GM19463 (cell line): ENCODE results near the gene ATG4C.

ENCODE experiments used
- ATAC-seq: cut with Tn5 transposase; IDR thresholded peaks from one replicate; pipeline ENCODE4 v1.9.1; 2021; ENCODE audit warnings: mild to moderate bottlenecking, moderate library complexity; ENCODE audit not compliant: unreplicated experiment

Gene ATG4C

DNA sequence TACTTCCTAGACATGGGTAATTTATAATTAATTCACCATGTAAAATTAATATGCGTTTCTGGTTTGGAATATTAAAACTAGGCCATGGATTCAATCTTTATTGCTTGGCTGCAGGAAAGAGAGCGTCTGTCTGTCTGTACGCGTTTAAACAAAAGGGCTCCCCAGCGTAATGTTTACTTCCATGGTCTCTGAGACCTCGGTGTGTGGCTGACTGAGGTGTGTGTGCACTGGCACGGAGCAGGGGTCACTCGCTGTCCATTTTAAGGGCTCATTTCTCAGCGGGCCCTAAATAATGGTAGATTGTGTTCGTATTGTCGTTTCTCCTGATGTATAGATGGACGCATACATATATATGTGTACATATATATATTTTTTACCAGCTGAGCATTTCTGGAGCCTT is 119.6 kb downstream of the ATG4C start:
- no peak for ATAC-seq

DNA sequence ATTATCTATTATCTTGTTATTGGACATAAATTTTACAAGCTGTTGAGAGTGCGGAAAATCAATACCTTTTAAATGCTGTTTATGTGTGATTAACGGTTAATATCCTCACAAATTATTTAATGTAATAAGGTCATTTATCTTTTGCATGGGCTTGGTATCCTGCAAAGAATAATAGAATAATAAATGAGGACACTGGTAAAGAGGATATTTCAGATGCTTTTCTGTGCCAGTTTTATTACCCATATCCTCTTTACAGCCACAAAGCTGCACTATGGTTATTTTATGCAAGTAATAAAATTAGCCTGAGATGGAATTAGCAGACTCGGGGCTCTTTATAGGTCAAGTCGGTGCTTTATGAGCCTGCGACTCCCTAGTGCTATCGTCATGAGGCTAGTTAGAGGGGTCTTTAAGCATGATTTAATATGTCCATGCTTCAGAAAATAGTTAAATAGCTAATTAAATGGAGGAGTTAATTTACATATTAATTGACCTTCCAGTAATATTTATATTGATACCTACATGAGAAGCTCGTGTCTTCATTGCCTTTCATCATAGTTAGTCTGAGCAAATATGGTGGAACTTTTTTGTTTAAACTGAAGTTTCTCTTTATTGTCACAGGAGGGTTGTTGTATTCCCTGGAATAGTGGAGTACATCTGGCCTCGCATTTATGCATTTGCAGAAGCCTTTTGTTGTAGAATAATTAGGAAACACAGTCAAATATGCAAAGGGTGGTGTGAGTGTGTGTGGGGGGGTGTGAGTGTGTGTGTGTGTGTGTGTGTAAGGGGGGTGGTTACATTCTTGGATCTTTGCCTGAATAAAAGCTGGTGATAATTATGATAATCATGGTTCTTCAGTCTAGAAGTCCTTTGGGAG is 120.3 kb downstream of the ATG4C start:
- ATAC-seq = no peak

- no peak for ATAC-seq
Measured at GRCh38 chr1:62904856-62905225, 120.9 kb downstream of the ATG4C start.

- no peak for ATAC-seq
Measured at GRCh38 chr1:62905309-62905708, 121.4 kb downstream of the ATG4C start.

GRCh38 chr1:62905872-62906271 is 121.9 kb downstream of the ATG4C start:
- ATAC-seq = no peak

DNA sequence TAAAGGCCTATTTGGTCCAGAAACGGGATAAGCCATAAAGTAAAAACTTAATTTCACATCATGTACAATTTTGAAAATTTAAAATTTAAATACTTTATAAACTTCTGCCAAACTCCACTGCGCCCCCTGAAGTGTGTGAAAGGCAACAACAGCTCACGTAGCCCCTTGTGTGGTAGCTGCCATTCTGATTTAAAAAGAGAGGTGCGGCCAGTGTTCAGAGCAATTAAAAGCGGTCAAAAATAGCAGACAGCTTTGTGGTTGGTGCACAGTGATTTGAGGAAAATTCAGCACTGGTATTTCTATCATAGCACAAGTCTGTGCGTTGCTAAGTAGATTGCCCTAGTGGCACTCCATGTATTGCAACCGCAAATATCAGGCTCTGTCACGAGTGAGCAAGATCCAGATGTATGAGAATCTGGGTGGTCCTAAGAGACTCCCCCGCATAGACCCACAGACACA is 122.5 kb downstream of the ATG4C start:
- no peak for ATAC-seq

DNA sequence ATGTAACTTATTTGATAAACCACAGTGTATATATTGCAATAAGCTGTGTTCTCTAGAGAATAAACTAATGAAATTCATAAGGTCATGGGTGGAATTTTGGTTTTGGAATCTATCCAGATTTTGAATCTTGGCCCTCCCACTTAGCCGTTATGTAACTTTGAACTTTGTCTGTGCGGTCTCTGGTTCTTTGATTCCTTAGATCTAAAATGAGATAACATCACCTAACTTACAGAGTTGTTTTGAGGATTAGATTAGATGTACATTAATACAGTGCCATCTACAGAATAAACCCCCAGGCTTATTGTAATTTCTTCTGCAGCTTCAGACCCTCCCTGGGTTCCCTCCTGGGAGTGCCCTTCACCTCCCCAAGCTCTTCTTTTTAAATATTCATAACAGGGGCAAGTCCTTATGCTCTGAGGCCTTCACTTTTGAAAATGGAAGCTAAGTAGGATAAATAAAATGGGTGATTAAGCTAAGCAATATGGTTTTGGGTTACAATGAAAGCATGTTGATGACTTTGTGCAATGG is 124.3 kb downstream of the ATG4C start:
- ATAC-seq = no peak

GRCh38 chr1:62912028-62912638 is 128.2 kb downstream of the ATG4C start:
- no peak for ATAC-seq
